HL-60 (cell line): ENCODE data around the gene TNFAIP8L2.

ENCODE experiments used
- DNase-seq, 2 experiments: peaks; one replicate each; pipeline ENCODE4 v3.0.0-alpha.2; 2010 to 2020; ENCODE audit warnings: low read depth in 1 of 2, low spot score in 1 of 2
- H3K27ac ChIP-seq: fragments of 250-450 bp; sonication (Bioruptor Pico); replicated peaks from 2 replicates; pipeline ENCODE4 v1.5.1; 2020; ENCODE audit warnings: mild to moderate bottlenecking, moderate library complexity
- H3K27me3 ChIP-seq: fragments of 250-450 bp; sonication (Bioruptor Pico); 2 replicates; pipeline ENCODE4 v1.5.1; 2021; ENCODE audit warnings: mild to moderate bottlenecking, moderate library complexity; ENCODE audit not compliant: insufficient read depth, poor library complexity, severe bottlenecking
- H3K4me3 ChIP-seq: replicated peaks from 2 replicates; pipeline ENCODE4 v1.5.1; 2011; ENCODE audit warnings: mild to moderate bottlenecking, control low read depth, low read length; ENCODE audit not compliant: insufficient read depth
- CTCF ChIP-seq: IDR thresholded peaks from one replicate; pipeline ENCODE4 v1.5.1; 2011; ENCODE audit warnings: low read length, control low read depth, inconsistent platforms; ENCODE audit not compliant: insufficient read depth
- GABPA ChIP-seq: IDR thresholded peaks from 2 replicates; pipeline ENCODE4 v1.6.1; 2012; ENCODE audit warnings: low read depth
- POLR2AphosphoS5 ChIP-seq: IDR thresholded peaks from 2 replicates; pipeline ENCODE4 v1.6.1; 2012; ENCODE audit warnings: low read depth
- REST ChIP-seq: IDR thresholded peaks from 2 replicates; pipeline ENCODE4 v1.6.1; 2012; ENCODE audit warnings: low read depth; ENCODE audit not compliant: insufficient replicate concordance
- SPI1 ChIP-seq: IDR thresholded peaks from 2 replicates; pipeline ENCODE4 v1.6.1; 2012; ENCODE audit warnings: low read depth, mild to moderate bottlenecking, borderline replicate concordance

Gene TNFAIP8L2

GRCh38 chr1:151159373-151159772 lies 2.9 kb downstream of the TNFAIP8L2 start:
- no peaks in the 10 kb centered on the region for H3K27me3 ChIP-seq
- no peak for TF ChIP-seq REST
- TF ChIP-seq GABPA, result no peak
- no peak for TF ChIP-seq CTCF
- TF ChIP-seq SPI1, result no peak
- DNase-seq, result no peak
- H3K27ac ChIP-seq, result peak overlapping the region; percentile 84
- no peak overlapping the region for H3K4me3 ChIP-seq

- Histone ChIP-seq H3K27me3 (no peaks in the 10 kb centered on the region), H3K27ac (no peak overlapping the region), H3K4me3 (peak overlapping the region; percentile 46)
- no peak for DNase-seq
- TF ChIP-seq GABPA (no peak), POLR2AphosphoS5 (no peak), REST (no peak), CTCF (no peak), SPI1 (no peak)
Measured at GRCh38 chr1:151164732-151165280, 8.4 kb downstream of the TNFAIP8L2 start.

GRCh38 chr1:151165281-151165737 lies 8.9 kb downstream of the TNFAIP8L2 start:
- DNase-seq, result no peak
- Histone ChIP-seq H3K4me3 (peak overlapping the region; percentile 46), H3K27me3 (no peaks in the 10 kb centered on the region), H3K27ac (peak overlapping the region; percentile 53)
- TF ChIP-seq GABPA (no peak), CTCF (no peak), POLR2AphosphoS5 (no peak), REST (no peak), SPI1 (no peak)
